Mesendoderm (in vitro differentiated cells): ENCODE results near the gene MYBPC3.

ENCODE experiments used
- DNase-seq: peaks from one replicate; pipeline ENCODE4 v3.0.0; 2013
- H2AK5ac ChIP-seq: 2 replicates; pipeline ENCODE4 v1.6.1; 2013; ENCODE audit warnings: low read length, inconsistent platforms
- H2BK120ac ChIP-seq: 2 replicates; pipeline ENCODE4 v1.6.1; 2013; ENCODE audit warnings: low read depth, mild to moderate bottlenecking, low read length, moderate library complexity, mixed read lengths
- H2BK15ac ChIP-seq: replicated peaks from 2 replicates; pipeline ENCODE4 v1.6.1; 2013; ENCODE audit warnings: low read depth, mild to moderate bottlenecking, moderate library complexity
- H2BK5ac ChIP-seq: 2 replicates; pipeline ENCODE4 v1.6.1; 2013; ENCODE audit warnings: low read length, inconsistent platforms
- H3K18ac ChIP-seq: 2 replicates; pipeline ENCODE4 v1.6.1; 2013; ENCODE audit warnings: mild to moderate bottlenecking, low read length, mixed read lengths
- H3K23ac ChIP-seq: one replicate; pipeline ENCODE4 v1.6.1; 2013; ENCODE audit warnings: low read length
- H3K27ac ChIP-seq: 2 replicates; pipeline ENCODE4 v1.5.1; 2013; ENCODE audit warnings: low read depth, mild to moderate bottlenecking, inconsistent platforms, low read length, moderate library complexity
- H3K27me3 ChIP-seq: 2 replicates; pipeline ENCODE4 v1.6.1; 2013; ENCODE audit warnings: low read length, control low read depth, mild to moderate bottlenecking, inconsistent platforms; ENCODE audit not compliant: insufficient read depth, poor library complexity
- H3K36me3 ChIP-seq: 2 replicates; pipeline ENCODE4 v1.6.1; 2013; ENCODE audit warnings: low read length, inconsistent platforms; ENCODE audit not compliant: control insufficient read depth, insufficient read depth
- H3K4ac ChIP-seq: one replicate; pipeline ENCODE4 v1.6.1; 2013; ENCODE audit warnings: low read depth, mild to moderate bottlenecking, low read length, moderate library complexity
- H3K4me1 ChIP-seq: 2 replicates; pipeline ENCODE4 v1.6.1; 2013; ENCODE audit warnings: low read depth, low read length, inconsistent platforms; ENCODE audit not compliant: control insufficient read depth
- H3K4me2 ChIP-seq: 2 replicates; pipeline ENCODE4 v1.6.1; 2013; ENCODE audit warnings: low read length
- H3K4me3 ChIP-seq: 2 replicates; pipeline ENCODE4 v1.5.1; 2013; ENCODE audit warnings: mild to moderate bottlenecking, low read length
- H3K56ac ChIP-seq: one replicate; pipeline ENCODE4 v1.6.1; 2013; ENCODE audit warnings: low read length
- H3K79me1 ChIP-seq: 2 replicates; pipeline ENCODE4 v1.6.1; 2013; ENCODE audit warnings: low read length, inconsistent platforms
- H3K79me2 ChIP-seq: 2 replicates; pipeline ENCODE4 v1.6.1; 2013; ENCODE audit warnings: mild to moderate bottlenecking, low read length; ENCODE audit not compliant: control insufficient read depth, insufficient read depth
- H3K9ac ChIP-seq: 2 replicates; pipeline ENCODE4 v1.6.1; 2013; ENCODE audit warnings: low read length, inconsistent platforms
- H4K5ac ChIP-seq: one replicate; pipeline ENCODE4 v1.6.1; 2013; ENCODE audit warnings: low read length
- H4K8ac ChIP-seq: one replicate; pipeline ENCODE4 v1.6.1; 2013; ENCODE audit warnings: low read depth, mild to moderate bottlenecking, control low read depth, low read length, moderate library complexity
- WGBS: extraction: QIAGEN DNeasy Blood & Tissue Kit; methylation state at CpG from one replicate; pipeline ENCODE4 v1.1.7; 2013; ENCODE audit warnings: low lambda C conversion rate, missing lambda C conversion rate; ENCODE audit not compliant: insufficient coverage; ENCODE audit errors: extremely low coverage; 5-methylcytosine and 5-hydroxymethylcytosine counted together

Gene MYBPC3

DNA sequence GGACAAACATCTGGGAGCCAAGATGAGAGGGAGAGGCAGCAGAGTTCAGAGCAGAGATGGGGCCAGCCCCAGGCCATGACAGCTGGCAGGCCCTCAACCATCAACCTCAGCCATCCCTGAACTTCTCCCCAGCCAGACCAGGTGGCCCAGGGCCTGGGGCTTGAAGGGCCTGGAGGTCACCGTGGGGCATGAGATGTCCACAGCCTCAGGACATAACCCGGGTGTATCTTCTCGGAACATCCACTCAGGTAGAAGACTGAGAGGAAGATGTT, 43.5 kb upstream of the MYBPC3 start:
- no peak overlapping the region for H3K18ac ChIP-seq
- H2BK15ac ChIP-seq = no peak overlapping the region
- H3K23ac ChIP-seq = no peak overlapping the region
- no peak overlapping the region for H2BK5ac ChIP-seq
- no peak for DNase-seq
- H3K27ac ChIP-seq = no peak overlapping the region
- H3K4ac ChIP-seq = no peak overlapping the region
- H3K9ac ChIP-seq = no peak overlapping the region
- H2BK120ac ChIP-seq = no peak overlapping the region
- no peak overlapping the region for H3K56ac ChIP-seq
- H3K4me1 ChIP-seq = peaks cover 9% of the 10 kb centered on the region
- no peaks in the 10 kb centered on the region for H3K36me3 ChIP-seq
- H3K79me1 ChIP-seq = no peaks in the 10 kb centered on the region
- H3K27me3 ChIP-seq = no peaks in the 10 kb centered on the region
- no peak overlapping the region for H4K5ac ChIP-seq
- H4K8ac ChIP-seq = no peak overlapping the region
- no peaks in the 10 kb centered on the region for H3K79me2 ChIP-seq
- H3K4me3 ChIP-seq = no peak overlapping the region
- no peak overlapping the region for H3K4me2 ChIP-seq
- no CpG with 5 or more reads among the region's 3 CpGs for WGBS
- no peak overlapping the region for H2AK5ac ChIP-seq

GRCh38 chr11:47395223-47396048, 42.9 kb upstream of the MYBPC3 start:
- no peak overlapping the region for H3K18ac ChIP-seq
- no peak overlapping the region for H2AK5ac ChIP-seq
- no peak overlapping the region for H3K9ac ChIP-seq
- peak overlapping the region; percentile 34 for H3K56ac ChIP-seq
- H3K36me3 ChIP-seq = no peaks in the 10 kb centered on the region
- no peak overlapping the region for H3K23ac ChIP-seq
- WGBS = no CpG with 5 or more reads among the region's 25 CpGs
- no peak overlapping the region for H3K4me2 ChIP-seq
- DNase-seq = no peak
- H4K5ac ChIP-seq = no peak overlapping the region
- no peaks in the 10 kb centered on the region for H3K79me1 ChIP-seq
- H2BK120ac ChIP-seq = no peak overlapping the region
- H2BK15ac ChIP-seq = no peak overlapping the region
- no peak overlapping the region for H4K8ac ChIP-seq
- H3K27me3 ChIP-seq = no peaks in the 10 kb centered on the region
- no peak overlapping the region for H3K4ac ChIP-seq
- no peak overlapping the region for H3K27ac ChIP-seq
- H2BK5ac ChIP-seq = no peak overlapping the region
- no peak overlapping the region for H3K4me3 ChIP-seq
- H3K4me1 ChIP-seq = peaks cover 9% of the 10 kb centered on the region
- H3K79me2 ChIP-seq = no peaks in the 10 kb centered on the region

- H3K27ac ChIP-seq = no peak overlapping the region
- no peaks in the 10 kb centered on the region for H3K27me3 ChIP-seq
- DNase-seq = no peak
- H4K5ac ChIP-seq = no peak overlapping the region
- H2BK15ac ChIP-seq = no peak overlapping the region
- H3K18ac ChIP-seq = no peak overlapping the region
- no peak overlapping the region for H3K4ac ChIP-seq
- peaks cover 6% of the 10 kb centered on the region for H3K4me1 ChIP-seq
- no peak overlapping the region for H3K23ac ChIP-seq
- H2BK120ac ChIP-seq = no peak overlapping the region
- no peaks in the 10 kb centered on the region for H3K79me2 ChIP-seq
- no peak overlapping the region for H3K9ac ChIP-seq
- H4K8ac ChIP-seq = no peak overlapping the region
- H2BK5ac ChIP-seq = no peak overlapping the region
- no CpG with 5 or more reads among the region's 39 CpGs for WGBS
- H3K36me3 ChIP-seq = no peaks in the 10 kb centered on the region
- no peak overlapping the region for H3K4me3 ChIP-seq
- no peak overlapping the region for H2AK5ac ChIP-seq
- no peak overlapping the region for H3K4me2 ChIP-seq
- no peaks in the 10 kb centered on the region for H3K79me1 ChIP-seq
- H3K56ac ChIP-seq = no peak overlapping the region
Measured at GRCh38 chr11:47394322-47395222, 42.1 kb upstream of the MYBPC3 start.

DNA sequence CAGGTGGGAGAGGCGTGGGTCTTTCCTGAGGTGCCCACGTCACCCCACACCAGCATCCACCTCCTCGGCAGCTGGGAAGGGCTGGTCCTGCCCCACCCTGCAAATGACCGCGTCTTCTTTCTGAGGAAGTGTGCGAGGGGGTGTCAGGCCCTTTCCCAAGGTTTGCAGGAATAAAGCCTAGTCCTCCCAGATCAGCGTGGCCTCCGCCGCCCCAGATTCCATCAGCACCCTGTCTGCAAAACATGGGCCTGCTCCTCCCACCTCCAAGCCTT, 41.5 kb upstream of the MYBPC3 start:
- H3K79me2 ChIP-seq = no peaks in the 10 kb centered on the region
- H3K4me3 ChIP-seq = no peak overlapping the region
- no peak overlapping the region for H2AK5ac ChIP-seq
- H3K56ac ChIP-seq = no peak overlapping the region
- H3K4me2 ChIP-seq = no peak overlapping the region
- no CpG with 5 or more reads among the region's 9 CpGs for WGBS
- H4K5ac ChIP-seq = no peak overlapping the region
- H3K23ac ChIP-seq = no peak overlapping the region
- H3K18ac ChIP-seq = no peak overlapping the region
- H4K8ac ChIP-seq = no peak overlapping the region
- H3K27me3 ChIP-seq = no peaks in the 10 kb centered on the region
- H3K4me1 ChIP-seq = peaks cover 6% of the 10 kb centered on the region
- H3K36me3 ChIP-seq = no peaks in the 10 kb centered on the region
- H3K79me1 ChIP-seq = no peaks in the 10 kb centered on the region
- DNase-seq = no peak
- H2BK120ac ChIP-seq = no peak overlapping the region
- no peak overlapping the region for H2BK5ac ChIP-seq
- no peak overlapping the region for H3K27ac ChIP-seq
- no peak overlapping the region for H2BK15ac ChIP-seq
- H3K9ac ChIP-seq = no peak overlapping the region
- H3K4ac ChIP-seq = no peak overlapping the region

DNA sequence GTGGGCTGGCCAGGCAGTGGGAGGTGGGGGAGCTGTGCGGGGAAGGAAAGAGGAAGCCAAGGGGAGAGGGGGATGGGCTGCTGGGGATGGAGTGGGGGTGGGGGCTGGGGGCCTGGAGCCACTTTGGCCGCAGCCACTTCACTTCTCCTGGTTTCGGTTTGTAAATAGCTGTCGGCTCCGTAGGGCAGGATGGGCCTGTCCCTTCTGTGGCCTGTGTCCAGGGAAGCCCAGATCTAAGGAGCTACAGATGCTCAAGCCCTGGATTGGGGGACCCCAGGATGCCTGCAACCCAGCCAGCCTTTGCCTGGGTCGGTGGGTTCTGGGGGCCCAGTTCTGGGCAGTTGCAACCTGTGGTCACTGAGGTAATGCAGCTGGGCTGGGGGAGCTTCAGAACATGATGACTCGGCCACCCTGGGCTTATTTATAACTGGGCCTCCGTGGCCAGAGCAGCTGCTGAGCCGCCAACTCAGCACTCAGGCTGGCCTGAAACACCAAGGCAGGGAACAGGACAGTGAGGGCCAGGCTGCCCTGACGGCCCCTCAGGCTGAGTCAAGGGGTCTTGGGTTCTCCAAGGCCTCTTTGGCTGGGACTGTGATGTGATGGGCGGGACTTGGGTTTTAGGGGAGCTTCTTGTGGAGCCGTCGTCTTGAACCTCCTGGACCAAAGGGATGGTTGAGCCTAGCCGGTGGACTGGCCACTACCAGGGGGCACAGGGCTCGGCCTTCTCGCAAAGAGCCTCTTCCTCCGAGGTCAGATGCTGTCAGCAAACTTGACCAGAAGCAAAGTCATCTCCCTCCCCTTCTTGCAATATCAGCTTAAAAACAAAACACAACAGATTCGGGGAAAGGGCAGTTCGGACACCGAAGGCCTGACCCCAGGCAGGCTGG, 40.9 kb upstream of the MYBPC3 start:
- WGBS = no CpG with 5 or more reads among the region's 20 CpGs
- Histone ChIP-seq H3K27me3 (no peaks in the 10 kb centered on the region), H2BK15ac (no peak overlapping the region), H3K4ac (no peak overlapping the region), H2BK120ac (no peak overlapping the region), H4K8ac (no peak overlapping the region), H3K9ac (no peak overlapping the region), H3K23ac (no peak overlapping the region), H3K79me1 (no peaks in the 10 kb centered on the region), H3K56ac (peak overlapping the region; percentile 32), H3K36me3 (no peaks in the 10 kb centered on the region), H3K4me2 (no peak overlapping the region), H3K4me3 (no peak overlapping the region), H2AK5ac (no peak overlapping the region), H3K79me2 (no peaks in the 10 kb centered on the region), H3K27ac (no peak overlapping the region), H3K4me1 (peaks cover 4% of the 10 kb centered on the region), H4K5ac (no peak overlapping the region), H2BK5ac (no peak overlapping the region), H3K18ac (no peak overlapping the region)
- DNase-seq = no peak
